HepG2 (cell line): Measurements from ENCODE around the gene RPRD2. TPM values are rescaled to one million over a fixed set of nuclear protein-coding genes. Genes with fewer than 3 reads are reported as not detected.

ENCODE experiments used
- CEBPZ ChIP-seq: IDR thresholded peaks from 2 replicates; pipeline ENCODE4 v1.6.1; 2012; ENCODE audit warnings: low read length, improper control_type of control experiment
- CHCHD3 ChIP-seq: sonication (generic); formaldehyde crosslinking; IDR thresholded peaks from 2 replicates; pipeline ENCODE4 v1.8.0; 2022; ENCODE audit warnings: mild to moderate bottlenecking, missing genetic modification reagents, moderate library complexity
- HNRNPK ChIP-seq: fragments of 200-400 bp; formaldehyde crosslinking; IDR thresholded peaks from 2 replicates; pipeline ENCODE4 v1.6.1; 2018; ENCODE audit warnings: low read length, low read depth, moderate library complexity, mild to moderate bottlenecking; ENCODE audit not compliant: poor library complexity, severe bottlenecking
- KDM5A ChIP-seq: fragments of 200-600 bp; sonication (generic); IDR thresholded peaks from 2 replicates; pipeline ENCODE4 v1.7.0; 2018; ENCODE audit warnings: antibody characterized with exemption, mild to moderate bottlenecking, low read length, borderline replicate concordance
- MIXL1 ChIP-seq: IDR thresholded peaks from 2 replicates; pipeline ENCODE4 v1.6.1; 2016
- MLX ChIP-seq: IDR thresholded peaks from 2 replicates; pipeline ENCODE4 v1.6.1; 2016
- NCOA5 ChIP-seq: sonication (generic); formaldehyde crosslinking; IDR thresholded peaks from 2 replicates; pipeline ENCODE4 v1.4.0; 2020; ENCODE audit warnings: missing genetic modification reagents
- PAX8 ChIP-seq: sonication (generic); formaldehyde crosslinking; IDR thresholded peaks from 2 replicates; pipeline ENCODE4 v1.8.0; 2022; ENCODE audit warnings: mild to moderate bottlenecking, missing genetic modification reagents, borderline replicate concordance
- SRF ChIP-seq: IDR thresholded peaks from 2 replicates; pipeline ENCODE4 v1.6.1; 2011; ENCODE audit warnings: mild to moderate bottlenecking, low read depth, low read length, moderate library complexity
- XRCC5 ChIP-seq: fragments of 200-400 bp; formaldehyde crosslinking; optimal IDR thresholded peaks from 2 replicates; pipeline ENCODE3; 2017; ENCODE audit warnings: mild to moderate bottlenecking, low read length
- ZNF709 ChIP-seq: sonication (generic); formaldehyde crosslinking; IDR thresholded peaks from 2 replicates; pipeline ENCODE4 v1.5.0; 2020; ENCODE audit warnings: mild to moderate bottlenecking, missing genetic modification reagents
- polyA plus RNA-seq, 8 experiments: library from polyadenylated mRNA; depleted of rRNA in 3 of 8; stranded (reverse) in 7 of 8; unstranded in 1 of 8; fragments of >200 nt; fragmentation: Illumina TruSeq in 4 of 8; extraction: Trizol in 4 of 8; gene quantifications; 2 replicates each; pipeline versions ENCODE4 v1.2.1 to v1.2.3, GENCODE V29; 2011 to 2016; ENCODE audit warnings: low read depth in 4 of 8, missing spikeins in 1 of 8, mixed read lengths in 1 of 8; ENCODE audit not compliant: insufficient read depth in 1 of 8
- total RNA-seq, 5 experiments: library from RNA; depleted of rRNA; stranded (reverse); fragments of >200 nt; fragmentation: Illumina TruSeq; extraction: Trizol; gene quantifications; 2 replicates each; pipeline ENCODE4 v1.2.3, GENCODE V29; 2016; ENCODE audit warnings: low read depth in 1 of 5
- TF ChIP-seq, protein P1 (sequence below): sonication (generic); formaldehyde crosslinking; IDR thresholded peaks from 2 replicates; pipeline ENCODE4 v1.5.0; 2020; ENCODE audit warnings: missing genetic modification reagents
- TF ChIP-seq, protein P2 (sequence below), 2 experiments: sonication (generic) in 1 of 2; formaldehyde crosslinking in 1 of 2; IDR thresholded peaks; 2 replicates each; pipeline versions ENCODE4 v1.6.1 to v1.9.0; 2014 to 2022; ENCODE audit warnings: antibody characterized with exemption in 1 of 2, borderline replicate concordance in 1 of 2, inconsistent platforms in 1 of 2, low read depth in 1 of 2, missing genetic modification reagents in 1 of 2
- TF ChIP-seq, protein P3 (sequence below): sonication (generic); formaldehyde crosslinking; conservative IDR thresholded peaks from 2 replicates; pipeline ENCODE4 v1.8.1; 2023; ENCODE audit warnings: missing genetic modification reagents
- TF ChIP-seq, protein P4 (sequence below): sonication (generic); formaldehyde crosslinking; IDR thresholded peaks from 2 replicates; pipeline ENCODE4 v1.8.1; 2022; ENCODE audit warnings: mild to moderate bottlenecking, missing genetic modification reagents

The RPRD2 gene
- total and polyA plus RNA-seq, 2 of the 13 experiments (the other 11 are each of a cell fraction or from before 2014, with no cell fraction given), result 8.0 to 8.9 TPM

GRCh38 chr1:150515328-150516049 is 151.5 kb downstream of the RPRD2 start, which contains the start of gene FALEC (continued):
- TF ChIP-seq, protein P1, sequence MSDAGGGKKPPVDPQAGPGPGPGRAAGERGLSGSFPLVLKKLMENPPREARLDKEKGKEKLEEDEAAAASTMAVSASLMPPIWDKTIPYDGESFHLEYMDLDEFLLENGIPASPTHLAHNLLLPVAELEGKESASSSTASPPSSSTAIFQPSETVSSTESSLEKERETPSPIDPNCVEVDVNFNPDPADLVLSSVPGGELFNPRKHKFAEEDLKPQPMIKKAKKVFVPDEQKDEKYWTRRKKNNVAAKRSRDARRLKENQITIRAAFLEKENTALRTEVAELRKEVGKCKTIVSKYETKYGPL (CRISPR knock-in tag), result no peak
- TF ChIP-seq PAX8 (CRISPR knock-in tag), result peak; percentile 93
- TF ChIP-seq, protein P2, sequence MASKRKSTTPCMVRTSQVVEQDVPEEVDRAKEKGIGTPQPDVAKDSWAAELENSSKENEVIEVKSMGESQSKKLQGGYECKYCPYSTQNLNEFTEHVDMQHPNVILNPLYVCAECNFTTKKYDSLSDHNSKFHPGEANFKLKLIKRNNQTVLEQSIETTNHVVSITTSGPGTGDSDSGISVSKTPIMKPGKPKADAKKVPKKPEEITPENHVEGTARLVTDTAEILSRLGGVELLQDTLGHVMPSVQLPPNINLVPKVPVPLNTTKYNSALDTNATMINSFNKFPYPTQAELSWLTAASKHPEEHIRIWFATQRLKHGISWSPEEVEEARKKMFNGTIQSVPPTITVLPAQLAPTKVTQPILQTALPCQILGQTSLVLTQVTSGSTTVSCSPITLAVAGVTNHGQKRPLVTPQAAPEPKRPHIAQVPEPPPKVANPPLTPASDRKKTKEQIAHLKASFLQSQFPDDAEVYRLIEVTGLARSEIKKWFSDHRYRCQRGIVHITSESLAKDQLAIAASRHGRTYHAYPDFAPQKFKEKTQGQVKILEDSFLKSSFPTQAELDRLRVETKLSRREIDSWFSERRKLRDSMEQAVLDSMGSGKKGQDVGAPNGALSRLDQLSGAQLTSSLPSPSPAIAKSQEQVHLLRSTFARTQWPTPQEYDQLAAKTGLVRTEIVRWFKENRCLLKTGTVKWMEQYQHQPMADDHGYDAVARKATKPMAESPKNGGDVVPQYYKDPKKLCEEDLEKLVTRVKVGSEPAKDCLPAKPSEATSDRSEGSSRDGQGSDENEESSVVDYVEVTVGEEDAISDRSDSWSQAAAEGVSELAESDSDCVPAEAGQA (IDR thresholded peaks at IDR 0.05; ENCODE audit: low read depth), result no peak
- TF ChIP-seq, protein P2 (CRISPR knock-in tag; IDR thresholded peaks at IDR 0.05; ENCODE audit: borderline replicate concordance), result no peak
- TF ChIP-seq CHCHD3 (CRISPR knock-in tag), result no peak
- TF ChIP-seq KDM5A, result peak; percentile 14; the same call in 1 of the 2 replicates
- no peak for TF ChIP-seq HNRNPK
- TF ChIP-seq, protein P3, sequence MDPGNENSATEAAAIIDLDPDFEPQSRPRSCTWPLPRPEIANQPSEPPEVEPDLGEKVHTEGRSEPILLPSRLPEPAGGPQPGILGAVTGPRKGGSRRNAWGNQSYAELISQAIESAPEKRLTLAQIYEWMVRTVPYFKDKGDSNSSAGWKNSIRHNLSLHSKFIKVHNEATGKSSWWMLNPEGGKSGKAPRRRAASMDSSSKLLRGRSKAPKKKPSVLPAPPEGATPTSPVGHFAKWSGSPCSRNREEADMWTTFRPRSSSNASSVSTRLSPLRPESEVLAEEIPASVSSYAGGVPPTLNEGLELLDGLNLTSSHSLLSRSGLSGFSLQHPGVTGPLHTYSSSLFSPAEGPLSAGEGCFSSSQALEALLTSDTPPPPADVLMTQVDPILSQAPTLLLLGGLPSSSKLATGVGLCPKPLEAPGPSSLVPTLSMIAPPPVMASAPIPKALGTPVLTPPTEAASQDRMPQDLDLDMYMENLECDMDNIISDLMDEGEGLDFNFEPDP (CRISPR knock-in tag), result no peak
- TF ChIP-seq, protein P4, sequence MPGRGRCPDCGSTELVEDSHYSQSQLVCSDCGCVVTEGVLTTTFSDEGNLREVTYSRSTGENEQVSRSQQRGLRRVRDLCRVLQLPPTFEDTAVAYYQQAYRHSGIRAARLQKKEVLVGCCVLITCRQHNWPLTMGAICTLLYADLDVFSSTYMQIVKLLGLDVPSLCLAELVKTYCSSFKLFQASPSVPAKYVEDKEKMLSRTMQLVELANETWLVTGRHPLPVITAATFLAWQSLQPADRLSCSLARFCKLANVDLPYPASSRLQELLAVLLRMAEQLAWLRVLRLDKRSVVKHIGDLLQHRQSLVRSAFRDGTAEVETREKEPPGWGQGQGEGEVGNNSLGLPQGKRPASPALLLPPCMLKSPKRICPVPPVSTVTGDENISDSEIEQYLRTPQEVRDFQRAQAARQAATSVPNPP, result no peak
- TF ChIP-seq MLX, result 0 out of 2 replicates have a peak, but pooled peaks have one; percentile 21
- TF ChIP-seq NCOA5 (CRISPR knock-in tag), result no peak
- no peak for TF ChIP-seq MIXL1 (CRISPR knock-in tag)
- TF ChIP-seq ZNF709 (CRISPR knock-in tag), result no peak
- peak; percentile 22 for TF ChIP-seq XRCC5
- no peak for TF ChIP-seq SRF
- TF ChIP-seq CEBPZ, result no peak
